ENCODE data around the gene LIN37.
A peak's percentile ranks its signal among the peaks of the same experiment; 100 is the strongest.

LIN37 gene

GRCh38 chr19:35751839-35752745 lies 3.7 kb downstream of the LIN37 start:
- no peak for DNase-seq (ENCODE audit: low read depth in 3 of 3, low spot score in 1 of 3)

DNA sequence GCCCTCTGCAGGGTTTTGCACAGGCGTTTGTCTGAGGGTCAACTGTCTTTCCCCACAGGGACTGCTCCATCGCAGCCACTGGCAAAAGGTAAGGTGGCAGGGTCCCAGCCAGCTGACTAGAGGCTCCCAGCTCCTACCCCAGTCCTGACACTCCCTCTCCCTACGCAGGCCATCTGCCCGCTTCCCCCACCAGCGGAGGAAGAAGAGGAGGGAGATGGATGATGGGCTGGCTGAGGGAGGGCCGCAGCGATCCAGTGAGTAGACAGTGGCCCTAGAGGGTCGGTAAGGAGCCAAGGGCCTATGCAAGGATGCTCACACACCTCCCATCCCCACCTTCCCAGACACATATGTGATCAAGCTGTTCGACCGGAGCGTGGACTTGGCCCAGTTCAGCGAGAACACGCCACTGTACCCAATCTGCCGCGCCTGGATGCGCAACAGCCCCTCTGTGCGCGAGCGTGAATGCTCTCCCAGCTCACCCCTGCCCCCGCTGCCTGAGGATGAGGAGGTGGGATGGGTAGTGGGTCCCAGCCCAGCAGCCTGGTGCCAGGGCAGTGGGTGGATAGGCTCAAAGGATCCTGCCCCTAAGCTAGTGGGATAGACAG lies 4.5 kb downstream of the LIN37 start:
- DNase-seq (ENCODE audit: low read depth in 3 of 3, low spot score in 1 of 3): no peak

- DNase-seq (ENCODE audit: low read depth in 3 of 3, low spot score in 1 of 3): no peak
These were observed 5.4 kb downstream of the LIN37 start for GRCh38 chr19:35753634-35754369.

GRCh38 chr19:35754370-35755130 lies 6.2 kb downstream of the LIN37 start:
- no peak for DNase-seq (ENCODE audit: low read depth in 3 of 3, low spot score in 1 of 3)

- DNase-seq (ENCODE audit: low read depth in 3 of 3, low spot score in 1 of 3): no peak
These were observed 6.8 kb downstream of the LIN37 start for GRCh38 chr19:35755131-35755549.

DNA sequence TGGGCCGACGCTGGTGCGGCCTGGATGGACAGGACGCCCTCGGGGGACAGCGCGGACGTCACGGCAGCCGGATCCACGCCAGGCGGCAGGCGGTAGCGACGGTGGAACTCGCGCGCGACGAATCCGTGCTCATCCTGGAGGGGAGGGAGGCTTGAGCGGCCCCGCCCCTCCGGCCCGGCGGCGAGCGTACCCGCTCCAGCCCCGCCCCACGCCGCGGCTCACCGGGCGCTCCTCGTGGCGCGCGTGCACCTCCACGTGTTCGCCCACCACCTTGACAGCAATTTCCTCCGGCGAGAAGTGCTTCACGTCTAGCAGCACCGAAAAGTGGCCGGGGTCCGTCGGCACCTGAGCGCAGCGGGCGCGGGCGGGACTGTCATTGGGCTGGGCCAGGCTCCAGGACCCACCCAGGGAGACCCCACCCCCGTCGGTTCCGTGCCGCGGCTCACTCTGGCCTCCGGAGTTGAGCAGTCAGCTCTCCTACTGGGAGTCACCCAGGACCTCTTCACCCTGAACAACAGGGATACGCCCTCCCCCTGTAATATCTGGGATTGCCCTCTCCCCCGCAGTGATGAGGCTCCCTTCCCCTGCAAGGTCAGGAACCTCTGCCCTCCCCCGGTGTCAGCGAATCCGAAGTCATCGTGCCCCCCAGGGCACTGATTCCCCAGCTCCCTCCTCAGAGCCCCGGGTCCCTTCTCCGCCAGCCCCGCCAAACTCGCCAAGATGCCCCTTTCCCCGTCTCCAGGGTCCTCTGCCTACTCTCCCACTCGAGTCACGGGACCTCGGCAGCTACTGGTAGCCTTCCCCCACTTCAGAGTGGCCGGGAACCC lies 7.4 kb downstream of the LIN37 start:
- peak in 1 of 3 donors; percentile 38 for DNase-seq (ENCODE audit: low read depth in 3 of 3, low spot score in 1 of 3)

DNA sequence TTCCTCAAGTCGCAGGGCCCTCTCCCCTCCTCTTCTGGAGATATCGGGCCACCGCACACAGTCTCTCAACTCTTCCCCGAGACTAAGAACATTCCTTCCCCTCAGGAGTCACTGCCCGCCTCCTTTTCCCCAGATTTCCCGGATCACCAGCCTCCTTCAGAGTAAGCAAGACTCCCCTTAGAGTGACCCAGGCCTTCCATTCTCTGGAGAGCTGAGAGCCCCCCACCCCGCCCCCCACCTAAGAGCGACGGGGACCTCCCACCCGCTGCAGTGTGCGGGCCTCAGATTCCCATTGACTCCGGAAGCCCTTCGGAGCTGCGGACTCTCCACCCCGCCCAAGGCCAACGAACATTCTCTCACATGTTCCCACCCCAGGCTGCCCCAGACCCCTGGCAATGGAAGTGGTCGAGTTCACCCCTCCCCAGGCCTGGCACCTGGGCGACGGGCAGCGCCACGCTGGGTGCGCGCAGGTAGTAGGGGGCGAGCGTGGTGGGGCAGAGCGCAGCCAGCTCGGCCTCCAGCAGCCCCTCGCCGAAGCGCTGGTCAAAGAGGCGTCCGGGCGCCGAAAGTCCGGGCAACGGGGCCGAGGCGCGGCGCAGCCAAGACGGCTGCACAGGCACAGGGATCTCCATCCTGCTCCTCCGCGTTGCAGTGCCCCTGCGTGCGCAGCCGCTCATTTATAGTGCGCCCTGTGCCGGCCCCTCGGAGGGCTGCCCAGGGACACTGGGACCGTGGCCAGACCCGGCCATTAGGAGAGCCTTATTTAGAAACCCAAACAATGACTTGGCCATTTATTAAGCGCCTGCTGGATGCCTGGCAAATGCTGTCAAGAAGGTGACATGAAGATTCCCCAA lies 8.2 kb downstream of the LIN37 start, which contains the start of gene HSPB6:
TSS of gene HSPB6 (minus strand) at position 653 of the 854 bp plus-strand sequence. CDS start at position 632, 21 bp downstream.
- no peak for DNase-seq (ENCODE audit: low read depth in 3 of 3, low spot score in 1 of 3)

- no peak for DNase-seq (ENCODE audit: low read depth in 3 of 3, low spot score in 1 of 3)
These were observed 8.9 kb downstream of the LIN37 start for GRCh38 chr19:35757231-35757748.

DNA sequence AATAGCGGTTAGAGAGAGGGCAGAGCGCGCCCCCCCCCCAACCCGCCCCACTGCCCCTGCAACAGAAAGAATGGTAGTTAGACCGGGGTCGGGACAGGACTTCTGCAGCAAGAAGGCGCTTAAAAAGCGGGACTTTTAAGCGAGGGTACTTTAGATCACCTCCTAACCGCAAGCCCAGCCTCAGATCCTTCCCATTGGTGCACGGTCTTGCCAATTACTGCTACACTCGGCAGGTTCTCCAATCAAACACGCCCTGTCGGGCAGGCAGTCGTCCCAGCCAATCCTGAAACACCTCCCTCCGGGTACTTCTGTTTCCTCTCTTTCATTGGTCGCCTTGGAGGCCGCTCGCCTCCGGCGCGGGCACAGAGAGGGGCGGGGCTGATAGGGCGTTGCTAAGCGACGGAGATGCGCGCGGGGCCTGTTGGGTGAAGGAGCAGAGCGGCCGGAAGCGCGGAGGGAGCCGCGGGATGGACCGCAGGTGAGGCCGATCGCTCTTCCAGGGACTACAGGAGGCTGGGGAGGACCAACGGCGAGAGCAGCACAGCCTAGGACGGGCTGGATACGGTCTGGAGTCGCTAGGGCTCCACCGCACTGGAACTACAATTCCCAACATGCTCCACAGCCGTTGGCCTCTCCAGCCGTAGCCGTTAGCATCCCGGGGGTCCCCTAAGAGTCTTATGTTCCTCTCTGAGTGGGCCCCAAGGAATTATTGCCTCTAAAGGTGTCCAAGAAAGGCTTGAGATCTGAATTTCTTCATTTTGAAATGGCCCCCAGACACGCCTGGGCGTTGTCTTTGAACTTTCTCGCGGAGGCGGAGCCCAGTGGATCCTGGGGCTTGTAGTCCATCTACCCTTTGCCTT lies 9.6 kb downstream of the LIN37 start, which contains the start of gene PROSER3:
TSS of gene PROSER3 (plus strand) at position 428 of the 860 bp plus-strand sequence. CDS start at position 468, 40 bp downstream.
- peak; percentile 94 to 96 (median 96) for DNase-seq (ENCODE audit: low read depth in 3 of 3, low spot score in 1 of 3)

DNA sequence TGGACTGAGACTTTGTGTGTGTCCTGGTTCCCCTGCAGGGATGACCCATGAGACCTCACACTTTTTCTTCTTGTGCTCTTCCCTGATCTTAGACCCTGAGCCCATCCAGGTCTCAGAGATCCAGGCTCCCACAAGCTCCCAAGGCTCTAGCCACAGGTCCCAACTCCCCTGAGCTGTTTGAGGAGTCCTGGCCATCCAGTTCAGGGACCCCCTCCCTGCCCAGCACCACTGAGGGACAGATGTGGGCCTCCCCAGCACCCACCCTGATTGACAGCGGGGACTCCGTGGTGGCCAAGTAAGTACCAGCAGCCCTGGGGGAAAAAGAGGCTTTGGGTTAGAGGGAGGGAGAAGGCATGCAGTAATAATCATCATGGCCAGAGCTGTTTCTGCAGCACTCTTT lies 11.3 kb downstream of the LIN37 start:
- no peak for DNase-seq (ENCODE audit: low read depth in 3 of 3, low spot score in 1 of 3)

- no peak for DNase-seq (ENCODE audit: low read depth in 3 of 3, low spot score in 1 of 3)
These were observed 12.5 kb downstream of the LIN37 start for GRCh38 chr19:35760711-35761349.

- DNase-seq (ENCODE audit: low read depth in 3 of 3, low spot score in 1 of 3): no peak
These were observed 16.3 kb downstream of the LIN37 start for GRCh38 chr19:35764432-35765315.

DNA sequence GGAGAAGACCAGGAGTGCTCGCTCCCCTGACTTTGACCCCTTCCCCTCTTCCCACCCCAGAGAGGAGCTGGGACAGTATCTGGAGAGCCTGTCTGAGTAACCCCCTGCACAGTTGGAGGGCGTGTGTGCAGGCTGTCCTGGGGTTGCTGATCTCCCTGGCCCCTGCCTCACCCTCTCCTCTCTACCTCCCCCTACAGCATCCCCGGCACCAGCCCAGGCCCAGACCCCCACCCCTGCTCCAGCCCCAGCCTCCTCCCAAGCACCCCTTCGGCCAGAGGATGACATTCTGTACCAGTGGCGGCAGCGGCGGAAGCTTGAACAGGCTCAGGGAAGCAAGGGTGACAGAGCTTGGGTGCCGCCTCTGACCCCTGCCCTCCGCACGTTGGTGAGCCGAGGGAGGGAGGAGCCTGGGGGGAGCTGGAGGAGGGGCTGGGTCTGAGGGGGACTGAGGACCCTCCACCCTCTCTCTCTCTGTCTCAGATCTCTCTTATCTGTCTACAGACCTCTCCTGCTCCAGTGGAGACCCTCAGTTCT lies 18.3 kb downstream of the LIN37 start:
- DNase-seq (ENCODE audit: low read depth in 3 of 3, low spot score in 1 of 3): no peak

DNA sequence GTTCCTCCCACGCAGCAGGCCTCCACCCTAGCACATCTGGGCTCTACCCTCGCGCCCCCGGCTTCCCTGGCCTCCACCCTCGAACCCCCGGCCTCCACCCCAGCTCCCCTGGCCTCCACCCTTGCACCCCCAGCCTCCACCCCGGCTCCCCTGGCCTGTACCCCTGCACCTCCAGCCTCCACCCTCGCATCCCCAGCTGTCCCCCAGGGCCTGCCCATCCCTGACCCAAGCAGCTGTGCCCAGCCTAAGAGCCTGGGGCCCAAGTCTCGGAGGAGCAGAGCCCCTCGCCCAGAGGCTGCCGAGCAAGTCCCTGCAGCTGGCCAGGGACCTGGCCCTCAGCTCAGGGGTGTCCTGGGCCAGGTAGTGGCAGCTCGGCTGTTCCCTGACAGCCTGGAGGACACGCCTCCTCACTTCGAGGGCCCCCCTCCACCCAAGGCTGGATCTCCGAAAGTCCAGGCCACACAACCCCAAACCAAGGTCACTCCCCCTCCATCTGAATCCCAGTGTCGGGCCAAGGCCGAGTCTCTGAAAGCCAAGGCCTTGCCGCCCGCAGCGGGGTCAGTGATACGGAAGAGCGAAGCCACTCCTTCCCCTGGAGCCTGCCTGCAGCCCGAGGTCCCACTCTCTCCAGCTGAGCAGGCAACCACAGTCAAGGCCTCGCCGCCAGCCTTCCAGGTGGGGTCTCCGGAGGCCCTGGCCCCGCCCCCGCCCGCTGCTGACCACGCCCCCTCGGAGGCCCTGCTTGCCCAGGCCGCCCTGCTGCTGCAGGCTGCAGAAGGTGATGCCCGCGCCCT lies 19.1 kb downstream of the LIN37 start:
- DNase-seq (ENCODE audit: low read depth in 3 of 3, low spot score in 1 of 3): no peak

GRCh38 chr19:35768082-35768421 lies 19.7 kb downstream of the LIN37 start:
- DNase-seq (ENCODE audit: low read depth in 3 of 3, low spot score in 1 of 3): no peak

Data from stimulated activated CD4-positive, alpha-beta T cell treated with anti-CD3 and anti-CD28 coated beads, TNF-alpha, amount 100 ng/mL, for 1 hour (primary cell).